Karpas-422 (cell line): ENCODE measurements around the gene INO80. TPM values are rescaled to one million over a fixed set of nuclear protein-coding genes. Genes with fewer than 3 reads are reported as not detected.
"Not testable (repeated sequence)": the region's sequence is repeated elsewhere in the genome, so short reads cannot be mapped to it uniquely, and the experiment has no call there.

ENCODE experiments used
- DNase-seq: peaks from one replicate; pipeline ENCODE4 v3.0.0-alpha.2; 2015
- H2AFZ ChIP-seq: fragments of 200-600 bp; sonication (generic); 2 replicates; pipeline ENCODE4 v1.6.1; 2014; ENCODE audit warnings: antibody characterized with exemption, low read length, mixed read lengths
- H3K27ac ChIP-seq: fragments of 200-600 bp; sonication (generic); 2 replicates; pipeline ENCODE4 v1.5.1; 2014; ENCODE audit warnings: mild to moderate bottlenecking, low read length, moderate library complexity
- H3K27me3 ChIP-seq: fragments of 200-600 bp; sonication (generic); 2 replicates; pipeline ENCODE4 v1.6.1; 2014; ENCODE audit warnings: low read length, mixed read lengths
- H3K36me3 ChIP-seq: fragments of 200-600 bp; sonication (generic); 2 replicates; pipeline ENCODE4 v1.6.1; 2014; ENCODE audit warnings: low read length, mixed read lengths; ENCODE audit not compliant: insufficient read depth
- H3K4me1 ChIP-seq: fragments of 200-600 bp; sonication (generic); 2 replicates; pipeline ENCODE4 v1.6.1; 2014; ENCODE audit warnings: mild to moderate bottlenecking, low read length, mixed read lengths
- H3K4me2 ChIP-seq: fragments of 200-600 bp; sonication (generic); 2 replicates; pipeline ENCODE4 v1.6.1; 2014; ENCODE audit warnings: low read length, low read depth, mild to moderate bottlenecking; ENCODE audit not compliant: poor library complexity, severe bottlenecking
- H3K4me3 ChIP-seq: fragments of 200-600 bp; sonication (generic); 2 replicates; pipeline ENCODE4 v1.5.1; 2014; ENCODE audit warnings: mild to moderate bottlenecking, antibody characterized with exemption, low read length, mixed read lengths
- H3K79me2 ChIP-seq: fragments of 200-600 bp; sonication (generic); 2 replicates; pipeline ENCODE4 v1.6.1; 2014; ENCODE audit warnings: mild to moderate bottlenecking, low read length, mixed read lengths
- H3K9ac ChIP-seq: fragments of 200-600 bp; sonication (generic); 2 replicates; pipeline ENCODE4 v1.6.0; 2014; ENCODE audit warnings: low read length
- H3K9me2 ChIP-seq: fragments of 200-600 bp; sonication (generic), shearing (Covaris generic); replicated peaks from 2 replicates; pipeline ENCODE4 v1.6.0; 2014; ENCODE audit warnings: mild to moderate bottlenecking, low read length, moderate library complexity; ENCODE audit not compliant: insufficient read depth
- H3K9me3 ChIP-seq: fragments of 300-700, 200-600 bp; sonication (generic); 2 replicates; pipeline ENCODE4 v1.6.1; 2014; ENCODE audit warnings: low read length, mixed read lengths
- H4K20me1 ChIP-seq: fragments of 200-600 bp; sonication (generic); 2 replicates; pipeline ENCODE4 v1.6.1; 2014; ENCODE audit warnings: mild to moderate bottlenecking, antibody characterized with exemption, low read length, low read depth; ENCODE audit not compliant: insufficient read depth
- total RNA-seq: library from RNA; depleted of rRNA; stranded (reverse); fragments of >200 nt; shearing (Covaris generic); gene quantifications from 2 replicates; pipeline ENCODE4 v1.2.3, GENCODE V29; 2014; ENCODE audit warnings: low replicate concordance

Gene INO80
- total RNA-seq, 1 experiment from 2014 or later: 20.3 TPM

- Histone ChIP-seq H3K36me3 (no peaks in the 10 kb centered on the region), H3K27me3 (no peaks in the 10 kb centered on the region), H3K27ac (no peak overlapping the region), H3K9me2 (no peaks in the 10 kb centered on the region), H3K4me2 (no peak overlapping the region), H3K9ac (no peak overlapping the region), H3K4me1 (no peaks in the 10 kb centered on the region), H3K9me3 (no peaks in the 10 kb centered on the region), H4K20me1 (no peaks in the 10 kb centered on the region), H3K79me2 (no peaks in the 10 kb centered on the region), H2AFZ (no peak overlapping the region), H3K4me3 (no peak overlapping the region)
- DNase-seq: no peak
These were observed 32.0 kb upstream of the INO80 start for GRCh38 chr15:41148065-41148464.

GRCh38 chr15:41139619-41140018 lies 23.5 kb upstream of the INO80 start:
- Histone ChIP-seq H3K4me1 (no peaks in the 10 kb centered on the region), H3K36me3 (no peaks in the 10 kb centered on the region), H3K4me2 (no peak overlapping the region), H3K9ac (no peak overlapping the region), H3K27me3 (no peaks in the 10 kb centered on the region), H3K9me2 (no peaks in the 10 kb centered on the region), H3K79me2 (no peaks in the 10 kb centered on the region), H2AFZ (no peak overlapping the region), H3K4me3 (no peak overlapping the region), H3K27ac (no peak overlapping the region), H4K20me1 (no peaks in the 10 kb centered on the region), H3K9me3 (no peaks in the 10 kb centered on the region)
- DNase-seq: no peak

GRCh38 chr15:41139112-41139511 lies 23.0 kb upstream of the INO80 start:
- H4K20me1 ChIP-seq, H3K4me2 ChIP-seq, H2AFZ ChIP-seq, H3K36me3 ChIP-seq, H3K4me1 ChIP-seq, H3K4me3 ChIP-seq, H3K9me2 ChIP-seq, DNase-seq, H3K9me3 ChIP-seq, H3K79me2 ChIP-seq, H3K27ac ChIP-seq, H3K9ac ChIP-seq, H3K27me3 ChIP-seq: not testable (repeated sequence)

GRCh38 chr15:41135580-41135979 lies 19.5 kb upstream of the INO80 start:
- not testable (repeated sequence) for H3K9ac ChIP-seq, H3K4me2 ChIP-seq, H3K4me3 ChIP-seq, H3K9me3 ChIP-seq, H3K4me1 ChIP-seq, H3K27me3 ChIP-seq, H3K79me2 ChIP-seq, H2AFZ ChIP-seq, H3K9me2 ChIP-seq, H3K27ac ChIP-seq, H3K36me3 ChIP-seq, DNase-seq, H4K20me1 ChIP-seq

- no peaks in the 10 kb centered on the region for H4K20me1 ChIP-seq
- H3K79me2 ChIP-seq: no peaks in the 10 kb centered on the region
- H3K9me3 ChIP-seq: no peaks in the 10 kb centered on the region
- H3K36me3 ChIP-seq: no peaks in the 10 kb centered on the region
- no peak overlapping the region for H2AFZ ChIP-seq
- no peaks in the 10 kb centered on the region for H3K9me2 ChIP-seq
- H3K4me1 ChIP-seq: peaks cover 5% of the 10 kb centered on the region
- H3K9ac ChIP-seq: no peak overlapping the region
- H3K27me3 ChIP-seq: no peaks in the 10 kb centered on the region
- no peak overlapping the region for H3K27ac ChIP-seq
- DNase-seq: no peak
- H3K4me2 ChIP-seq: no peak overlapping the region
- no peak overlapping the region for H3K4me3 ChIP-seq
These were observed 17.4 kb upstream of the INO80 start for GRCh38 chr15:41133454-41133853.

GRCh38 chr15:41132094-41132493 lies 16.0 kb upstream of the INO80 start:
- H3K27ac ChIP-seq, H3K36me3 ChIP-seq, H3K9me2 ChIP-seq, H3K4me2 ChIP-seq, H3K79me2 ChIP-seq, DNase-seq, H2AFZ ChIP-seq, H3K4me1 ChIP-seq, H3K9me3 ChIP-seq, H3K4me3 ChIP-seq, H3K27me3 ChIP-seq, H4K20me1 ChIP-seq, H3K9ac ChIP-seq: not testable (repeated sequence)

GRCh38 chr15:41128174-41128902 lies 12.3 kb upstream of the INO80 start:
- Histone ChIP-seq H3K4me2 (no peak overlapping the region), H3K4me3 (no peak overlapping the region), H3K4me1 (peaks cover 7% of the 10 kb centered on the region), H3K9me2 (no peaks in the 10 kb centered on the region), H3K27me3 (no peaks in the 10 kb centered on the region), H2AFZ (no peak overlapping the region), H4K20me1 (no peaks in the 10 kb centered on the region), H3K9ac (no peak overlapping the region), H3K9me3 (no peaks in the 10 kb centered on the region), H3K36me3 (no peaks in the 10 kb centered on the region), H3K79me2 (no peaks in the 10 kb centered on the region), H3K27ac (no peak overlapping the region)
- no peak for DNase-seq

GRCh38 chr15:41125931-41126642 lies 10.0 kb upstream of the INO80 start:
- Histone ChIP-seq H3K27me3 (no peaks in the 10 kb centered on the region), H3K4me1 (peaks cover 7% of the 10 kb centered on the region), H3K9me2 (no peaks in the 10 kb centered on the region), H4K20me1 (no peaks in the 10 kb centered on the region), H3K79me2 (no peaks in the 10 kb centered on the region), H3K36me3 (no peaks in the 10 kb centered on the region), H3K4me3 (no peak overlapping the region), H3K9ac (no peak overlapping the region), H2AFZ (no peak overlapping the region), H3K4me2 (no peak overlapping the region), H3K9me3 (no peaks in the 10 kb centered on the region), H3K27ac (no peak overlapping the region)
- no peak for DNase-seq
